NCI-H226 (cell line): ENCODE results near the gene AGTPBP1.
"Not testable (repeated sequence)": the region's sequence is repeated elsewhere in the genome, so short reads cannot be mapped to it uniquely, and the experiment has no call there.

Experiments
- DNase-seq: peaks from one replicate; pipeline ENCODE4 v3.0.0-alpha.2; 2015

AGTPBP1 gene

GRCh38 chr9:85615792-85616191 is 126.0 kb downstream of the AGTPBP1 start:
- no peak for DNase-seq

- peak; percentile 54 for DNase-seq
Measured at GRCh38 chr9:85610074-85610860, 131.5 kb downstream of the AGTPBP1 start.

GRCh38 chr9:85605905-85606304 is 135.8 kb downstream of the AGTPBP1 start:
- DNase-seq: no peak

GRCh38 chr9:85603936-85604335 is 137.8 kb downstream of the AGTPBP1 start:
- no peak for DNase-seq

- no peak for DNase-seq
Measured at GRCh38 chr9:85602742-85603141, 139.0 kb downstream of the AGTPBP1 start.

GRCh38 chr9:85600675-85601263 is 141.0 kb downstream of the AGTPBP1 start:
- DNase-seq: no peak

GRCh38 chr9:85599540-85600105 is 142.1 kb downstream of the AGTPBP1 start:
- no peak for DNase-seq

- DNase-seq: no peak
Measured at GRCh38 chr9:85594316-85594715, 147.4 kb downstream of the AGTPBP1 start.

GRCh38 chr9:85586684-85587083 is 155.1 kb downstream of the AGTPBP1 start:
- DNase-seq: no peak

- no peak for DNase-seq
Measured at GRCh38 chr9:85577353-85577952, 164.3 kb downstream of the AGTPBP1 start.

- no peak for DNase-seq
Measured at GRCh38 chr9:85575868-85576267, 165.9 kb downstream of the AGTPBP1 start.

GRCh38 chr9:85573546-85573945 is 168.2 kb downstream of the AGTPBP1 start:
- DNase-seq: not testable (repeated sequence)

GRCh38 chr9:85572917-85573316 is 168.8 kb downstream of the AGTPBP1 start:
- not testable (repeated sequence) for DNase-seq

- no peak for DNase-seq
Measured at GRCh38 chr9:85569988-85570387, 171.8 kb downstream of the AGTPBP1 start.

GRCh38 chr9:85559526-85559925 is 182.2 kb downstream of the AGTPBP1 start:
- DNase-seq: no peak

- DNase-seq: no peak
Measured at GRCh38 chr9:85554349-85554748, 187.4 kb downstream of the AGTPBP1 start.

GRCh38 chr9:85553475-85553874 is 188.3 kb downstream of the AGTPBP1 start:
- DNase-seq: no peak

- no peak for DNase-seq
Measured at GRCh38 chr9:85547599-85547998, 194.2 kb downstream of the AGTPBP1 start.

GRCh38 chr9:85543196-85543595 is 198.6 kb downstream of the AGTPBP1 start:
- DNase-seq: peak; percentile 32

- DNase-seq: no peak
Measured at GRCh38 chr9:85541876-85542275, 199.9 kb downstream of the AGTPBP1 start.

GRCh38 chr9:85536514-85536913 is 205.2 kb downstream of the AGTPBP1 start:
- DNase-seq: no peak

- peak; percentile 46 for DNase-seq
Measured at GRCh38 chr9:85536076-85536475, 205.7 kb downstream of the AGTPBP1 start.

GRCh38 chr9:85534340-85534739 is 207.4 kb downstream of the AGTPBP1 start:
- DNase-seq: no peak

- no peak for DNase-seq
Measured at GRCh38 chr9:85533538-85533937, 208.2 kb downstream of the AGTPBP1 start.
